Measurements from ENCODE around the gene IDH3B. TPM values are rescaled to one million over a fixed set of nuclear protein-coding genes. Genes with fewer than 3 reads are reported as not detected.
"Not testable (repeated sequence)": the region's sequence is repeated elsewhere in the genome, so short reads cannot be mapped to it uniquely, and the experiment has no call there.

IDH3B gene
- total RNA-seq, 4 donors from 2014 or later = 126 to 161 (median 141) TPM

DNA sequence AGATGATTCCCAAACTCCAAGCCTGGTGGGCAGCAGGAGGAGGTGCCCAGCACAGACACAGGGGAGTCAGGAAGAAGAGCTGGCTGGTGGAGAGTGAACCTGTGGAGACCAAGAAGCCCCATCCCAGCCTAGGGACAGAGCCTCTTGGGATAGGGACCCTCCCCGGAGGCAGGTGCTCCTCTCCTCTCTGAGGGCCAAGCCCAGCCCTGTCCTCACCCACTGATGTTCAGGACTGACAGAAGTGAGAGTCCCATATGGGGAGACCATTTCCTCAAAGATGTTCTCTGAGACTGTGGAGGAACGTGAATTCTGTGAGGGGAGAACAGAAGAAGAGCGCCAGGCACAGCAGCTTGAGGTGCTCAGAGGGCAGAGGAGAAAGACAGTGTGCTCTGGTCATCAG, 26.2 kb upstream of the IDH3B start:
- TF ChIP-seq, protein P1, sequence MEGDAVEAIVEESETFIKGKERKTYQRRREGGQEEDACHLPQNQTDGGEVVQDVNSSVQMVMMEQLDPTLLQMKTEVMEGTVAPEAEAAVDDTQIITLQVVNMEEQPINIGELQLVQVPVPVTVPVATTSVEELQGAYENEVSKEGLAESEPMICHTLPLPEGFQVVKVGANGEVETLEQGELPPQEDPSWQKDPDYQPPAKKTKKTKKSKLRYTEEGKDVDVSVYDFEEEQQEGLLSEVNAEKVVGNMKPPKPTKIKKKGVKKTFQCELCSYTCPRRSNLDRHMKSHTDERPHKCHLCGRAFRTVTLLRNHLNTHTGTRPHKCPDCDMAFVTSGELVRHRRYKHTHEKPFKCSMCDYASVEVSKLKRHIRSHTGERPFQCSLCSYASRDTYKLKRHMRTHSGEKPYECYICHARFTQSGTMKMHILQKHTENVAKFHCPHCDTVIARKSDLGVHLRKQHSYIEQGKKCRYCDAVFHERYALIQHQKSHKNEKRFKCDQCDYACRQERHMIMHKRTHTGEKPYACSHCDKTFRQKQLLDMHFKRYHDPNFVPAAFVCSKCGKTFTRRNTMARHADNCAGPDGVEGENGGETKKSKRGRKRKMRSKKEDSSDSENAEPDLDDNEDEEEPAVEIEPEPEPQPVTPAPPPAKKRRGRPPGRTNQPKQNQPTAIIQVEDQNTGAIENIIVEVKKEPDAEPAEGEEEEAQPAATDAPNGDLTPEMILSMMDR (IDR thresholded peaks at IDR 0.05) = no peak
- no peak for TF ChIP-seq POLR2A (IDR thresholded peaks at IDR 0.05)
- no peak for DNase-seq
- Histone ChIP-seq H3K4me3 (replicated peaks in 1 of 3) (no peak overlapping the region), H3K27ac (no peak overlapping the region), H3K27me3 (no peaks in the 10 kb centered on the region), H3K9me3 (no peaks in the 10 kb centered on the region), H3K36me3 (no peaks in the 10 kb centered on the region), H3K4me1 (peaks cover 3 to 22% of the 10 kb centered on the region in 2 donors)
- intact Hi-C loops (cut with DNase I) = loop anchor here (5.0 kb wide), 2 partner anchors 52 to 152 kb away; partner anchors contain the start of genes PCED1A and VPS16
- 81 to 89% methylated on average over 3 of the region's 3 CpGs for WGBS, 2 donors

DNA sequence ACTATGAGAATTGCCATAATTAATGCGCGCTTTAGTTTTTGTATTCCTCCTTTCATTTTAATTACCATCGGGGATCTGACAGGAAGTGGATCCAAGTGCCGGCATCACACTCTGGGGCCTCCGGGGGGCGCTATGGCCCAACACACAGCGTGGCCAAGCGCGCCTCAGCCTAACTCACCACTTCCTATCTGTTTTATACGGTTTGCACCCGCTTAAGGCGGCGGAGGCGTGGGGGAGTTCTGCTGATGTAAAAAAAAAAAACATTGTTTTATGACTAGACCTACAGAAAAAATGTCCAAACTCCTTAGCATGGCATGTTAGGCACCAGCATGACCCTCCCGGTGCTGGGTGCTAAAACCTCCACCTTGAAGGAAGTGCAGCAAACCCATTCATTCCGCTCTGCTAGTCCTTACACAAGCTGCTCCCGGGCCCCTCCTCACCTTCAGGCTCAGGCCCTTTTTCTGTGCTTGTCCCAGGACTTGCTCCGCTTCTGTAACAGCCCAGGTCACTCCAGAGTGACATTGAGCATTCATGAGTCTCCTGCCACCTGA, 24.1 kb upstream of the IDH3B start:
- Histone ChIP-seq H3K27ac (no peak overlapping the region), H3K4me1 (peaks cover 0 to 13% of the 10 kb centered on the region in 2 donors), H3K27me3 (no peaks in the 10 kb centered on the region), H3K4me3 (replicated peaks in 1 of 3) (no peak overlapping the region), H3K9me3 (no peaks in the 10 kb centered on the region), H3K36me3 (no peaks in the 10 kb centered on the region)
- intact Hi-C loops (cut with DNase I) = no loop called here
- TF ChIP-seq, protein P1 (IDR thresholded peaks at IDR 0.05) = peak in 5 of 6 experiments; percentile 39 to 66 (median 62)
- no peak for TF ChIP-seq POLR2A (IDR thresholded peaks at IDR 0.05)
- WGBS, 2 donors = 25 to 26% methylated on average over 18 of the region's 18 CpGs
- peak; percentile 68 to 69 for DNase-seq

DNA sequence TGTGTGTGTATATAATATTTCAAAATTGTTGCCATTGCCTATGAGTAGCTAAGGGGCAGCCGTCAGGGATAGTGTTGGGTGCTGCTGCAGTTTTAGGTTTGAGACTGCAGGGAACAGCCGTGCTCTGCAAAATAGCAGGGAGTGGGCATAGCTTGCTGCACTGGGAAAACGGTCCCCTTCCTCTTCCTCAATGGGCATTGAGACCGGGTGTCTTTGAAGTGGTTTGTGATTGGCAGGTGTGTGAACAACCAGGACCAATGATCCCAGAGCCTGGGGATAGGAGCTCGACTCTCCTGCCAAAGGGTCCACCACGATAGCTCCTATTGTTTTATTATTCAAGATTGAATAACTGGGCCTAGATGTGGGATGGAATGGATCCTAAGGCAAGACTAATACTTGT, 23.5 kb upstream of the IDH3B start:
- Histone ChIP-seq H3K36me3 (no peaks in the 10 kb centered on the region), H3K27me3 (no peaks in the 10 kb centered on the region), H3K9me3 (no peaks in the 10 kb centered on the region), H3K4me1 (peaks cover 0 to 13% of the 10 kb centered on the region in 2 donors), H3K27ac (no peak overlapping the region), H3K4me3 (replicated peaks in 1 of 3) (no peak overlapping the region)
- no peak for TF ChIP-seq POLR2A (IDR thresholded peaks at IDR 0.05)
- TF ChIP-seq, protein P1 (IDR thresholded peaks at IDR 0.05) = no peak
- WGBS, 2 donors = 50 to 57% methylated on average over 6 of the region's 6 CpGs
- DNase-seq = no peak
- intact Hi-C loops (cut with DNase I) = no loop called here

DNA sequence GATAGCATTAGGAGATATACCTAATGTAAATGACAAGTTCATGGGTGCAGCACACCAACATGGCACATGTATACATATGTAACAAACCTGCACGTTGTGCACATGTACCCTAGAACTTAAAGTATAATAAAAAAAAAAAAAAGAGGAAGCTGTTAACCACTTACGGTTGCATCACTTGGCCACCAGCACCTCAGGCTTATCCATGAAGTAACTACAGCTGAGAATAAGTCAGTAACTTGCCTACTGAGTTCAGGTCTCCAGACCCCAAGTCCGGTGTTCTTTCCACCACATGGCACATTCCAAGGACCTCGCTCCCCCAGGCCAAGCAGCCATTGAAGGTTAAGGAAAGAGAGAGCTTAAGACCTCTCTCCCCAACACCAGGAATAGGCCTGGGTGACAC, 20.8 kb upstream of the IDH3B start:
- H3K36me3 ChIP-seq; H3K27ac ChIP-seq; intact Hi-C loops (cut with DNase I); DNase-seq; H3K27me3 ChIP-seq; H3K4me3 ChIP-seq (replicated peaks in 1 of 3); H3K4me1 ChIP-seq; H3K9me3 ChIP-seq: not testable (repeated sequence)
- 88 to 91% methylated on average over 4 of the region's 4 CpGs for WGBS, 2 donors

DNA sequence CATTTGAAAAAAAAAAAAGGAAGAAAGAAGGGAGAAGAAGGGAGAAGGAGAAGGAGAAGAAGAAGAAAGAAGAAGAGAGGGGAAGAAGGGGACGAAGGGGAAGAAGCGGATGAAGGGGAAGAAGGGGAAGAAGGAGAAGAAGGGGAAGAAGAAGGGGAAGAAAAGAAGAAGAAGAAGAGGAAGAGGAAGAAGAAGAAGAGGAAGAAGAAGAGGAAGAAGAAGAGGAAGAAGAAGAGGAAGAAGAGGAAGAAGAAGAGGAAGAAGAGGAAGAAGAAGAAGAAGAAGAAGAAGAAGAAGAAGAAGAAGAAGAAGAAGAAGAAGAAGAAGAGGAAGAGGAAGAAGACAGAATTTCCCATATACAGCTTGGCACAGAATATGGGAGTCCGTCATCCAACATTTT, 18.0 kb upstream of the IDH3B start:
- DNase-seq; H3K4me3 ChIP-seq (replicated peaks in 1 of 3); H3K27ac ChIP-seq; H3K4me1 ChIP-seq; intact Hi-C loops (cut with DNase I); H3K36me3 ChIP-seq; H3K27me3 ChIP-seq; H3K9me3 ChIP-seq: not testable (repeated sequence)
- WGBS, 2 donors = 90 to 94% methylated on average over 3 of the region's 3 CpGs

DNA sequence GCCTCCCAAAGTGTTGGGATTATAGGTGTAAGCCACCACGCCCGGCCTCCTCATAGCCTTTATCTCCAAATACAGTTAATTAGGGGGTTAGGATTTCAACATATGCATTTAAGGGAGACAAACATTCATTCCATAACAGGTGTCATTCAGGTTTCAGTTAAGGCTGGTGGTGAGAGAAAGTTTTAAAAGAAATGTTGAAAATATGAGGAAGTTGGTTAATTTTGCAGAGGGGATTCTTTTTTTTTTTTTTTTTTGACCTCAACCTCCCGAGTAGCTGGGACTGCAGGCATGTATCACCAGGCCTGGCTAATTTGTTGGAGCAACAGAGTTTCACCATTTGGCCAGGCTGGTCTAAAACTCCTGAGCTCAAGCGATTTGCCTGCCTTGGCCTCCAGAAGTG, 16.0 kb upstream of the IDH3B start:
- H3K36me3 ChIP-seq = no peaks in the 10 kb centered on the region

More for the DNA sequence above, 16.0 kb upstream of the IDH3B start:
- TF ChIP-seq, protein P1 (IDR thresholded peaks at IDR 0.05) = no peak
- no peak for TF ChIP-seq POLR2A (IDR thresholded peaks at IDR 0.05)
- DNase-seq = no peak
- Histone ChIP-seq H3K9me3 (no peaks in the 10 kb centered on the region), H3K27ac (no peak overlapping the region), H3K27me3 (no peaks in the 10 kb centered on the region), H3K4me3 (replicated peaks in 1 of 3) (no peak overlapping the region), H3K4me1 (no peaks in the 10 kb centered on the region)
- intact Hi-C loops (cut with DNase I) = no loop called here
- WGBS, 2 donors = 86 to 88% methylated on average over 4 of the region's 4 CpGs
